Measurements from ENCODE around the gene PRPF40B. TPM values are rescaled to one million over a fixed set of nuclear protein-coding genes. Genes with fewer than 3 reads are reported as not detected.
"Not testable (repeated sequence)": the region's sequence is repeated elsewhere in the genome, so short reads cannot be mapped to it uniquely, and the experiment has no call there.

Gene PRPF40B
- total RNA-seq, 4 donors from 2014 or later = 14.6 to 24.0 (median 18.3) TPM

- Histone ChIP-seq H3K4me3 (no peak overlapping the region), H3K36me3 (peaks cover 0 to 18% of the 10 kb centered on the region in 2 donors), H3K27me3 (no peaks in the 10 kb centered on the region), H3K27ac (no peak overlapping the region), H3K4me1 (no peaks in the 10 kb centered on the region), H3K9me3 (no peaks in the 10 kb centered on the region)
- 50 to 55% methylated on average over 2 to 4 of the region's 10 CpGs for WGBS, 2 donors (ENCODE audit: low coverage in 1 of 2)
- TF ChIP-seq POLR2AphosphoS5 (IDR thresholded peaks at IDR 0.05) (no peak), CTCF (IDR thresholded peaks at IDR 0.05) (no peak), EP300 (IDR thresholded peaks at IDR 0.05) (no peak), POLR2A (IDR thresholded peaks at IDR 0.05) (no peak)
- no peak for ATAC-seq
Observed at GRCh38 chr12:49598527-49598926, 24.8 kb upstream of the PRPF40B start.

GRCh38 chr12:49599961-49600360 lies 23.4 kb upstream of the PRPF40B start:
- TF ChIP-seq CTCF (IDR thresholded peaks at IDR 0.05) (no peak), POLR2A (IDR thresholded peaks at IDR 0.05) (no peak), EP300 (IDR thresholded peaks at IDR 0.05) (no peak), POLR2AphosphoS5 (IDR thresholded peaks at IDR 0.05) (no peak)
- H3K9me3 ChIP-seq = no peaks in the 10 kb centered on the region
- 96 to 100% methylated on average over 5 to 8 of the region's 8 CpGs for WGBS, 2 donors (ENCODE audit: low coverage in 1 of 2)
- H3K27ac ChIP-seq = no peak overlapping the region
- H3K36me3 ChIP-seq = peaks cover 0 to 18% of the 10 kb centered on the region in 2 donors
- no peak for ATAC-seq
- H3K4me3 ChIP-seq = no peak overlapping the region
- H3K4me1 ChIP-seq = no peaks in the 10 kb centered on the region
- no peaks in the 10 kb centered on the region for H3K27me3 ChIP-seq

- Histone ChIP-seq H3K27me3 (no peaks in the 10 kb centered on the region), H3K36me3 (peaks cover 0 to 18% of the 10 kb centered on the region in 2 donors), H3K9me3 (no peaks in the 10 kb centered on the region), H3K27ac (no peak overlapping the region), H3K4me3 (no peak overlapping the region), H3K4me1 (no peaks in the 10 kb centered on the region)
- no peak for ATAC-seq
- TF ChIP-seq CTCF (IDR thresholded peaks at IDR 0.05) (no peak), POLR2AphosphoS5 (IDR thresholded peaks at IDR 0.05) (no peak), EP300 (IDR thresholded peaks at IDR 0.05) (no peak), POLR2A (IDR thresholded peaks at IDR 0.05) (no peak)
- WGBS, 2 donors (ENCODE audit: low coverage in 1 of 2) = 80 to 90% methylated on average over 1 of the region's 1 CpG
Observed at GRCh38 chr12:49603721-49604120, 19.6 kb upstream of the PRPF40B start.

GRCh38 chr12:49604856-49605255 lies 18.5 kb upstream of the PRPF40B start:
- H3K9me3 ChIP-seq = no peaks in the 10 kb centered on the region
- H3K36me3 ChIP-seq = peaks cover 0 to 10% of the 10 kb centered on the region in 2 donors
- TF ChIP-seq POLR2AphosphoS5 (IDR thresholded peaks at IDR 0.05) (no peak), CTCF (IDR thresholded peaks at IDR 0.05) (no peak), POLR2A (IDR thresholded peaks at IDR 0.05) (no peak), EP300 (IDR thresholded peaks at IDR 0.05) (no peak)
- WGBS, 2 donors (ENCODE audit: low coverage in 1 of 2) = 67 to 71% methylated on average over 1 to 4 of the region's 5 CpGs
- no peak overlapping the region for H3K4me3 ChIP-seq
- no peak for ATAC-seq
- H3K27me3 ChIP-seq = no peaks in the 10 kb centered on the region
- no peaks in the 10 kb centered on the region for H3K4me1 ChIP-seq
- H3K27ac ChIP-seq = no peak overlapping the region

GRCh38 chr12:49605539-49605938 lies 17.8 kb upstream of the PRPF40B start, which contains the start of gene FAM186B:
Gene FAM186B, minus strand, starts transcription at chr12:49605639. Its CDS starts 162 bp downstream, at chr12:49605477.
- not testable (repeated sequence) for H3K4me3 ChIP-seq, H3K27ac ChIP-seq, ATAC-seq, H3K9me3 ChIP-seq, H3K27me3 ChIP-seq, H3K36me3 ChIP-seq, H3K4me1 ChIP-seq
- 100% methylated on average over 3 of the region's 4 CpGs; no CpG with 5 or more reads in 1 of the 2 donors for WGBS, 2 donors (ENCODE audit: low coverage in 1 of 2)
